ENCODE results near the gene CCNG2.

CCNG2 gene

DNA sequence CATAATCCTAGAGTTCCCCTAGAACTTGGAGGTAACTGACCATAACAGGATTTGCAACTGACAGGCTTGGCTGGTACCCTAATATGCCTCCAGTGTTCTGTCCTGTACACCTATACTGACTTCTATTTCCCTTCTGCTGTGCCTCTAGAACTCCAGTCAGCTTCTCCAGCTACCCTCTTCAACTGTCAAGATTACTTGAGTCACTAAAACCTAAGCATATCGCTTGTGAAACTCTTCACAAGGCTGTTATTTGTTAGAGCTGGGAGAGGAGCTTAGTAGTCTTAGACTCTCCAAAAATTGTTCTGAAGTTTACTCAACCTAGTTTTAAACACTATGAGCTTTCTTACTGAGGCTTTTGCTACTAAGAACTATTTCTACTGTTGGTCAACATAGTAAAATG is 52.0 kb downstream of the CCNG2 start:
- DNase-seq: no peak

DNA sequence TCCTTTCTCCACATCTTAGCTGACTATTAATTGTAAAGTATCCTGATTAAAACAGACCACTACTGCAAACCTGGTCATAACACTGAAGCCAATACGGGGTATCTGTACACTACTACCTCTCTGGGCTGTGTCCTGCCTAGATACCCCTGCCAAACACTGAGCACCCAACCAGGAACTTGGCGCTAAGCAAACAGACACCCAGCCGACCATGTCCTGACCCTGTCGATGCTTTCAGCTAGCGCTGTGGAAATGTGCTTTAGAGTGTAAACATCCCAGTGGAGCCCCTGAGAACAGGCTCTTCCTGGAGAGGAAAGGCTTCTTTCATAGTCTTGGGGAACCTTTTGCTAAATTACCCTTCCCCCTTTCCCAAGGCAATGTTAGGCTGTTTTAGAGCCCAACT is 52.9 kb downstream of the CCNG2 start:
- DNase-seq: no peak

DNA sequence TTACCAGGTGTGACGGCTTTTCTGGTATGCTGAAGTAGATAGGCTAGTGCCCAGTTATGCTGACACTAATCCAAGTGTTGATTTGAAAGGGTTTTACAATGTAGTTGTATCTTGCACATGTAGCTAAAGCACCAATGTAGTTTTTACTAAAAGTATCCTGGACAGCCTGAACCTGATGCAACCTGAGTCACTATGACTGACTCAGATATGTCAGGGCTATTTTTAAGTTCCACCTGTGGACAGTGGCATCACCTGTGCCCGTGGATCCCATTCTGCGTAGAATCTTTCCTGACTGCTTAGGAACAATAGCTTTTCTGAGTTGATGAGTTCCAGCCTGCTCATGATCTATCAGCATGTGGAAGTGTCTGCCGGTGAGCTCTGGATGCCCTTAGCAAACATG is 58.1 kb downstream of the CCNG2 start:
- DNase-seq: no peak

DNA sequence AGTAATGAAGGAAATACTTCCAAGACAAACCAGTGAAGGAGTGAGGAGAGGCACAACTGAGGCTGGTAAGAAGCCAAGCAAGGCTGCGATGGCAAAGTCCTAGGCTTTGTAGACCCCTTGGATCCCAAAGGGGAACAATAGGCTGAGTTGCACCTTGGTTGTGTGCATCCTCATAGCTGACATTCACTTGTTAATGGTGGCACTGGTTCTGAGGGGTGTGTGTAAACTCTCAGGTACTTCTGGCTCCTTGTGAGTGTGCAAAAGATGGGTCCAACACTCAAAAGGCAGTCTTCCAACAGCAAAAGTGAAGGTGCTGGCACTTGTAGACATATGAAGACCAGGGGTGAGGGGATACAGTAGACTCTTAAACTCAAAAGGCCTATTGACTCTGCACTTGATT is 60.5 kb downstream of the CCNG2 start:
- no peak for DNase-seq

DNA sequence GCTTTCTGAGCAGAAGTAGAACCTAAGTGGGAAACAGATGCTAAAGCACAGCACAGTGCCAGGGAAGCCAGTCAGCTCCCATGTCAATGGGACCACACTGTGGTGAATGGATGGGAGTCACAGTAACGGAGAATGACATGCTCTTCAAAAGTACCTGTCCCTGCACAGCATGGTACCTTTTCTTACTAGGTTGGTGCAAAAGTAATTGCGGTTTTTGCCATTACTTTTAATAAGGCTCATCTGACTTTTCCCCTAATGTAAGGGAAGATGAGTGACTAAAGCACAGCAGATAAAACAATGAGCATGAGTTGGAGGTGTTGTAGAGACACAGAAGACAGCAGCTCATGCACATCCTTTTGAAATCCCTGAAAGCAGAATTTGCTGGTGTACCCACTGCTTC is 62.3 kb downstream of the CCNG2 start:
- no peak for DNase-seq
